ENCODE measurements around the gene SGF29.

GRCh38 chr16:28520672-28521071, 33.0 kb upstream of the SGF29 start:
- TF ChIP-seq YY1 (IDR thresholded peaks at IDR 0.05; ENCODE audit: low read depth) (no peak), RAD21 (IDR thresholded peaks at IDR 0.05; ENCODE audit: low read depth) (no peak), EP300 (IDR thresholded peaks at IDR 0.05; ENCODE audit: borderline replicate concordance) (no peak), MAX (IDR thresholded peaks at IDR 0.05) (no peak), FOXM1 (IDR thresholded peaks at IDR 0.05; ENCODE audit: borderline replicate concordance, low read depth) (no peak), REST (IDR thresholded peaks at IDR 0.05; ENCODE audit: low read depth) (no peak), CEBPB (IDR thresholded peaks at IDR 0.05) (no peak), NFIC (IDR thresholded peaks at IDR 0.05) (no peak)
- TF ChIP-seq, protein P1, sequence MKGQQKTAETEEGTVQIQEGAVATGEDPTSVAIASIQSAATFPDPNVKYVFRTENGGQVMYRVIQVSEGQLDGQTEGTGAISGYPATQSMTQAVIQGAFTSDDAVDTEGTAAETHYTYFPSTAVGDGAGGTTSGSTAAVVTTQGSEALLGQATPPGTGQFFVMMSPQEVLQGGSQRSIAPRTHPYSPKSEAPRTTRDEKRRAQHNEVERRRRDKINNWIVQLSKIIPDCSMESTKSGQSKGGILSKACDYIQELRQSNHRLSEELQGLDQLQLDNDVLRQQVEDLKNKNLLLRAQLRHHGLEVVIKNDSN (IDR thresholded peaks at IDR 0.05): no peak
